SIG-M5 treated with dmso at 0.1 percent for 504 hours (cell line): ENCODE data around the gene IL1RAPL1.

Source experiments
- DNase-seq: peaks from one replicate; lab custom pipeline; 2025; ENCODE audit not compliant: unreplicated experiment; lab: John Stamatoyannopoulos, UW

Gene IL1RAPL1

DNA sequence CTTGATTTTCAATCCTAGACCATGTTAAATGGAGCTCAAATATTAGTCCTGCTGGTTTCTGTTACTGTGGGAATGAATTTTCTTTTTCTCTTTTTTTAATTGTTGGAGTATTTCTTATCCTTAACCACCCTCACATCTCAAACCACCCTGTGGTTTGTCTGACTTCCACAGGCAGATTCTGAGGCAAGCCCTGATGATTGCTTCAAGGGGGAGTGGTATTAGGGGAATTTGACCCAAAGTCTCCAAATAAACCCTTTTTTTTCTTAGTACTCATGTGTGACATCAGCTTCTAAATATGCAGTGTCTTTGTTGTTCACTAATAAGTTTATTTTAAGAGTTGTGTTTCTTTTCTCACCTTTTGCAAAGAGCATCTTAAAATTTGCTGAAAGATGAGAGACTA lies 810.3 kb downstream of the IL1RAPL1 start:
- no peak for DNase-seq

GRCh38 chrX:29407357-29407756 lies 820.1 kb downstream of the IL1RAPL1 start:
- no peak for DNase-seq

- DNase-seq = no peak
Observed at GRCh38 chrX:29419774-29420553, 832.7 kb downstream of the IL1RAPL1 start.

- no peak for DNase-seq
Observed at GRCh38 chrX:29422034-29422433, 834.8 kb downstream of the IL1RAPL1 start.

GRCh38 chrX:29431895-29432294 lies 844.6 kb downstream of the IL1RAPL1 start:
- no peak for DNase-seq

DNA sequence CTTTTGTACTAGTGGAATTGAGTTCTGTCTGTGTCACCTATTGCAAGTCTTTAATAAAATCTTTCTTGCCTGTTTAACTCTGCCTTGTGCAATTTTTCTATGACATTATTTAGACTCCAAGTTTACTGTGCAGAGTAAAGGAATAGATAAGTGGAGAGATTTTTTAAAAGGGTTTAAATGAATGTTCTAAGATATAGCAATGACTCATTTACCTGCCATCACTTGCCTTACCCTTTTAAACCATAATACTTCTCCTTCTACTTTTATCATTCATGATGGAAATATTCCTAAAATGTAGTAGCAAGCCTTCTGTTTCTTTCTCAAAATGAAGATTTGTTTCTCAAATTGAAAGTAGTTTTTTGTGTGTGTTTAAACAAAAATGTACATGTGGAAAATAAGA lies 845.3 kb downstream of the IL1RAPL1 start:
- DNase-seq = no peak

GRCh38 chrX:29434939-29435338 lies 847.7 kb downstream of the IL1RAPL1 start:
- no peak for DNase-seq

DNA sequence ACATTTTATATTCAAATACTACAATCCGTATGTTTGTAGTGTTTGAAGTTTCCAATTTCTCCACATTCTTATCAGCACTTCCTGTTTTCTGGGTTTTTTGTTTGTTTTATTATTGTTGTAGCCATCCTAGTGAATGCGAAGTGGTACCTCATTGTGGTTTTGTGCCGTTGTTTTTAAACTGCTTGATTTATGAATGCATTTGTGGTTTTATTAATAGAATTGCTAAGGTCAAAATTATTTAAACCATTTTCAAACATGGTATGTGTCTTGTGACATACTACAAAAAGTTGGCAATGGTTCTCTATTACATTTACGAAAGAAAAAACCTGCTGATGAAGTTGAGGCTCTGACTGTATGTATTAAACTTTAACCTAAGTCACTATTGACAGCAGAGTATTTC lies 848.1 kb downstream of the IL1RAPL1 start:
- no peak for DNase-seq

DNA sequence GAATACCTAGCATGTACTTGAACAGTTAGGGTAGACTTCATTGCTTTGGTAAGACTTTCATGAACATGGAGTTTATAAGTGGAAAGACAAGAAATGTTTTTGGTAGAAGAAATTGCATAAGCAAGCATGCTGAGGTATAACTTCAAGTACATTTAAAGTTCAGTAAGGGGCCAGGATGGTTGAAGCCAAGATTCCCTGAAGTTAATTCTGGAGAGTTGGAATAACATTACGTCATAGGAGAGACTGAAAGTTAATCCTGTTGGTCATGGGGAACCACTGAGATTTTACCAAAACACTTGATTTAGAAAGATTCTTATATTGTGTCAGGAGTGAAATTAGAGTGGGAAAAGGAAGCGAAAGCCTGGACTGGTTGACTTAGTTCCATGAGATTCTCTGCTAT lies 860.6 kb downstream of the IL1RAPL1 start:
- DNase-seq = no peak

DNA sequence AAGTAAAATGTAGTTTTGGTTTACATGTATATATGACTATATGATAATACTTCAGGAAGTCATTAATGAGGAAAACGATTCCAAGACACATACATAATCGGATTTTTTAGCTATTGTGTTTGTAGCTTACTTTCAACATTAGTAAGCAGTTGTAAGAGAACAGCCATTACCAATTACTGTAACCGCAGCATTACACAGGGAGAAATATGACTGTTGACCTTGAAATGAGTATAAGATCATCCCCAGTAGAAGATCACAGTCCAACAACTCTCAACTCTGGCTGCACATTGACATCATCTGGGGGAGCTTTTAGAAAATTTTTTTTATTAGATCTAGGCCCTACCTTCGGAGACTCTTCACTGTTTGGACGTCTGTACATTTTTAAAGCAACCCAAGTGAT lies 866.1 kb downstream of the IL1RAPL1 start:
- DNase-seq = no peak

DNA sequence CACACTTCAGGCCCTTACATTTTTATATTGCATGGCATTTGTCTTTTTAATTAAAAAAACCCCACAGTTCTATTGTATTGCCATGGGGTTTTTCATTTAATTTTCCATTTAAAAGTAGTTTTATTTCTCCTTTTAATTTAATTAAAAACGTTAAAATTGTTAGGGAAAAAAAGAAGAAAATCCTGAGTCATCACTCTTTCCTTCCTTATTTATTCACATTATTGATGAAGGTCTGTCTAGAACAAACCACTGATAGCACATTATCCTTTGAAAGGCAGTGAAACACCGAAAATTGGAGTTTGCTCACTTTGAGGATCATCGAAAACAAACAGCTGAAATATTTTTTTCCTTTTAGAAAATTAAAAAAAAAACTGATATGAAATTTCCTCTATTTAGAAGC lies 868.5 kb downstream of the IL1RAPL1 start:
- DNase-seq = no peak

DNA sequence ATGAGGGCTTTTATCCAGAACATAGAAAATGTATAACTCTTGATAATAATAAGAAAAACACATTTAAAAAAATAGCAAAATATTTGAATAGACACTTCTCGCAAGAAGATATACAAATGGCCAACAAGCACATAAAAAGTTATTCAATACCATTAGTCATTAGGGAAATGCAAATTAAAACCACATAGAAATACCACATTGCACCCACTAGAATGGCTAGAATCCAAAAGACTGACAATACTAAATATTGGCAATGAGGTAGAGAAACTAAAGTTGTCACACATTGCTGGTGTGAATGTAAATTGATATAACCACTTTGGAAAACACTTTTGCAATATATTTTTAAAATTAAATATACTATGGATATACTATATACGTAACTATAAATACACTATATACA lies 873.8 kb downstream of the IL1RAPL1 start:
- DNase-seq = no peak

GRCh38 chrX:29466456-29466855 lies 879.2 kb downstream of the IL1RAPL1 start:
- no peak for DNase-seq

GRCh38 chrX:29468911-29469494 lies 881.8 kb downstream of the IL1RAPL1 start:
- DNase-seq = no peak

DNA sequence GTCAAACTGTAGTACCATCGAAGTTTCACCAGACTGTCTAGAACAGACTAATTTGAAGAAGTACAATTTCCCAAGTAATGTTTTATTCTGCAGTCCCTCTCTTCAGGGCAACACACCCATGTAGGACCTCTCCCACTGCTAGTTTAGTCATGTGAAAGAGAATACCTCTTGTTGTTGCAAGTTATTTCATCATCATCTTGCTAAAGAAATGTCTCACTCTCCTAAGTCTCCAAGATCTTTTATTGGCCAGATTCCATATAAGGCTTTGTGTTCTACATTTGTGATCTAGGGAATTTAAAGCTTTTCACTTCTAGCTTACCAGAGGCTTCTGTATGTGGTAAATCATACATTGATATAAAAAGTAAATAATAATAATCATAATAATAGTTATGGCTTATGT lies 882.8 kb downstream of the IL1RAPL1 start:
- DNase-seq = no peak

GRCh38 chrX:29471829-29472228 lies 884.6 kb downstream of the IL1RAPL1 start:
- DNase-seq = no peak

- no peak for DNase-seq
Observed at GRCh38 chrX:29477878-29478277, 890.6 kb downstream of the IL1RAPL1 start.

- no peak for DNase-seq
Observed at GRCh38 chrX:29478336-29479069, 891.3 kb downstream of the IL1RAPL1 start.

- no peak for DNase-seq
Observed at GRCh38 chrX:29487214-29487613, 900.0 kb downstream of the IL1RAPL1 start.

DNA sequence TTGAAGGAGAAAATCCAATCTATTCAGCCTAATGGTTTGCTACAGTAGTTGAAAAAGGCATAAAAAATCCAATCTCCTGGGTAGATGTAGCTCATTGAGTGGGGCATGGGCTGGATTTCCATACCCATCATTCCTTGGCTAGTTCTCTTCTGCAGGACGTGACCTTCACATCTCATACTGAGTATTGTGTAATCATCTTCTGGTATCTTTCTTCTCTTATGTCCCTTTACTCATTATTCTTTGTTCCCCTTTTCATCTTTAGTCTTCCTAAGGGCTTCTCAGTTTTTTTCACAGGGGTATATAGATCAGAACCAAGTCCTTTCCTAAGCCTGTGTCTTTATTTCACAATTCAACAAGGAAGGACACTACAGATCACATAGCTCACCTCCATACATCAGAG lies 900.5 kb downstream of the IL1RAPL1 start:
- DNase-seq = peak; percentile 2

- DNase-seq = no peak
Observed at GRCh38 chrX:29488919-29489318, 901.7 kb downstream of the IL1RAPL1 start.

DNA sequence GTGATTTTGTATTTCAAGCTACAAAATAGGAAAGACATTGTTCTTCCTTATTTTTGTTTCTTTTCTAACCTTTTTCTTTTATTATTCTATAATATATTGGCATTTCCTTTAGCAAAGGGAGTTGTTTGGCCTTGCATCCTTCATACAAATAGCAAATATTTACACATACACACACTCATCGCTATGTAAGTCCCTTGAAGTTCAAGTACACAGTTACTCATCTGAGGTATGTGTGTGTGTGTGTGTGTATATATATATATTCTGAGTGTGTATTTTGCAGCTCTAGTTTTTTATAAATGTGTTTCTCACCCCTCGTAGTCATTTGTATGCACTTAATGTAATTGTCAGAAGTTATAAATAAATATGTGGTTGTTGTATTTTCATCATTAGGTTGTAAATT lies 903.4 kb downstream of the IL1RAPL1 start:
- no peak for DNase-seq
